Measurements from ENCODE around the gene ABCC5.

Gene ABCC5

GRCh38 chr3:183975981-183976662 lies 41.6 kb downstream of the ABCC5 start:
- DNase-seq (ENCODE audit: low spot score) = no peak

GRCh38 chr3:183968666-183969245 lies 48.9 kb downstream of the ABCC5 start:
- DNase-seq (ENCODE audit: low spot score) = no peak

- DNase-seq (ENCODE audit: low spot score) = no peak
Measured at GRCh38 chr3:183967693-183968092, 50.0 kb downstream of the ABCC5 start.

GRCh38 chr3:183966361-183966791 lies 51.3 kb downstream of the ABCC5 start:
- DNase-seq (ENCODE audit: low spot score) = no peak

- DNase-seq (ENCODE audit: low spot score) = no peak
Measured at GRCh38 chr3:183962807-183963206, 54.9 kb downstream of the ABCC5 start.

- no peak for DNase-seq (ENCODE audit: low spot score)
Measured at GRCh38 chr3:183959214-183959613, 58.5 kb downstream of the ABCC5 start.

- DNase-seq (ENCODE audit: low spot score) = no peak
Measured at GRCh38 chr3:183958775-183959174, 58.9 kb downstream of the ABCC5 start.

GRCh38 chr3:183958226-183958625 lies 59.5 kb downstream of the ABCC5 start:
- no peak for DNase-seq (ENCODE audit: low spot score)

- DNase-seq (ENCODE audit: low spot score) = no peak
Measured at GRCh38 chr3:183954875-183955274, 62.8 kb downstream of the ABCC5 start.

- DNase-seq (ENCODE audit: low spot score) = no peak
Measured at GRCh38 chr3:183953471-183954070, 64.1 kb downstream of the ABCC5 start.

GRCh38 chr3:183951459-183951858 lies 66.2 kb downstream of the ABCC5 start:
- DNase-seq (ENCODE audit: low spot score) = no peak

GRCh38 chr3:183949690-183950089 lies 68.0 kb downstream of the ABCC5 start:
- DNase-seq (ENCODE audit: low spot score) = no peak

- DNase-seq (ENCODE audit: low spot score) = no peak
Measured at GRCh38 chr3:183946037-183946436, 71.6 kb downstream of the ABCC5 start.

- no peak for DNase-seq (ENCODE audit: low spot score)
Measured at GRCh38 chr3:183944775-183945174, 72.9 kb downstream of the ABCC5 start.

- no peak for DNase-seq (ENCODE audit: low spot score)
Measured at GRCh38 chr3:183943739-183944138, 73.9 kb downstream of the ABCC5 start.

- DNase-seq (ENCODE audit: low spot score) = no peak
Measured at GRCh38 chr3:183941216-183941615, 76.5 kb downstream of the ABCC5 start.

- no peak for DNase-seq (ENCODE audit: low spot score)
Measured at GRCh38 chr3:183937601-183938286, 79.9 kb downstream of the ABCC5 start.

- DNase-seq (ENCODE audit: low spot score) = no peak
Measured at GRCh38 chr3:183933160-183933559, 84.5 kb downstream of the ABCC5 start.

- no peak for DNase-seq (ENCODE audit: low spot score)
Measured at GRCh38 chr3:183931881-183932280, 85.8 kb downstream of the ABCC5 start.

- no peak for DNase-seq (ENCODE audit: low spot score)
Measured at GRCh38 chr3:183930086-183930485, 87.6 kb downstream of the ABCC5 start.

- DNase-seq (ENCODE audit: low spot score) = no peak
Measured at GRCh38 chr3:183927059-183927458, 90.6 kb downstream of the ABCC5 start.

GRCh38 chr3:183924956-183925355 lies 92.7 kb downstream of the ABCC5 start:
- DNase-seq (ENCODE audit: low spot score) = peak; percentile 31

- no peak for DNase-seq (ENCODE audit: low spot score)
Measured at GRCh38 chr3:183924543-183924942, 93.1 kb downstream of the ABCC5 start.
